SKM-1 (cell line): ENCODE results near the gene ZFYVE19.
A peak's percentile ranks its signal among the peaks of the same experiment; 100 is the strongest.
"Not testable (repeated sequence)": the region's sequence is repeated elsewhere in the genome, so short reads cannot be mapped to it uniquely, and the experiment has no call there.

Source experiments
- DNase-seq: peaks from one replicate; lab custom pipeline; 2025; ENCODE audit not compliant: unreplicated experiment; lab: John Stamatoyannopoulos, UW

The ZFYVE19 gene

DNA sequence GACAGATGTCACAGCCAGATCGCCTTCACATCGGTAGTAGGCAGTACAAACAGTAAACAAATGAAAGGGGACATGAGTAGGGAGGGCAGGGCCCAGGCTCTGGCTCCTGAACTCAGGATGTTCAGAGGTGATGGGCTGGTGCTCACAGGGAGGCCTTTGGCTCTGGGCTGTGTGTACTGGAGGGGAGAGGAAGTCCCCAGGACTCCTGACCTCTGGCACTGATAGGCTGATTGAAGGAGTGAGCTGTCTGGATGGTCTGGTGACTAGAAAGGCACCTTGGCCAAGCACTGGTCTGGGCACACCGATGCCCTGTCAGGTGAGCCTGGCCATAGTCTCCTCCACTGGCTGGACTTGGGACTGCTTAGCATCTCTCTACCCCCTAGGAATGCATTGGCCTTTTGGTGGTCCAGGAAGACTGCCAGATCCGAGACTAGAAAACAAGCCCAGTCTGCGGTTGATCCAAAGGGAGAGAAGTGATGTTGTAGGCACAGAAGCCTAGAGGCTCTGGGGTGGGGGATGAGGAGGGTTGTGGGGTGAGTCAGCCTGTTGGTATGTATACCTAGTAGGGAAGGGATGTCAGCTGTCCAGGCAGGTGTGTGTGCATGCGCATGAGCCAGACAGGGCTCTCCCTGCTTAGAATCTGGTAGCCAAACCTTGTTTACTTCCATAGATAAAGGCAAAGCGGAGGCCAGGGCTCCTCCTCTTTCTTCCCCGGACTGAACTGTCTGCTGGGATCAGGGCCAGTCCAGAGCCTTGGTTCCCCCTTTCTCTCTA is 38.8 kb downstream of the ZFYVE19 start:
- DNase-seq: no peak

DNA sequence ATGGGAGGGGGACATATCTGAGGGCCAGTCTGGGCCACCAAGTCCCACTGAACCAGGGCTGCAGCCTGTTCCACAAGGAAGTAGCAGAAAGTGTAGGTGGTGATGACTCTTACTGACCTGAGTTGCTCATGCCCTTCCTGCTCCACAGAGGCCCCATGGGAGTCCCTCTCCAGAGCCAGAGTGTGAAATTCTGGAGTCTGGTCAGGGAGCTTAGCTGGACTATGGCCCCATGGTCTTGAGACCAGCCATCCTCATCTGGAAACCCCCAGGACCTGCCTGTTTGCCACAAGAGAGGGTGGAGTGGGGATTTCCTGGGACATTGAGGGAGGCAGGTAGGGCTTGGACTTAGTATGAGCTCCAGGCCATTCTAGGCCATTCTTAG is 39.9 kb downstream of the ZFYVE19 start:
- no peak for DNase-seq

- peak; percentile 97 for DNase-seq
Measured at GRCh38 chr15:40847223-40847961, 40.5 kb downstream of the ZFYVE19 start.

DNA sequence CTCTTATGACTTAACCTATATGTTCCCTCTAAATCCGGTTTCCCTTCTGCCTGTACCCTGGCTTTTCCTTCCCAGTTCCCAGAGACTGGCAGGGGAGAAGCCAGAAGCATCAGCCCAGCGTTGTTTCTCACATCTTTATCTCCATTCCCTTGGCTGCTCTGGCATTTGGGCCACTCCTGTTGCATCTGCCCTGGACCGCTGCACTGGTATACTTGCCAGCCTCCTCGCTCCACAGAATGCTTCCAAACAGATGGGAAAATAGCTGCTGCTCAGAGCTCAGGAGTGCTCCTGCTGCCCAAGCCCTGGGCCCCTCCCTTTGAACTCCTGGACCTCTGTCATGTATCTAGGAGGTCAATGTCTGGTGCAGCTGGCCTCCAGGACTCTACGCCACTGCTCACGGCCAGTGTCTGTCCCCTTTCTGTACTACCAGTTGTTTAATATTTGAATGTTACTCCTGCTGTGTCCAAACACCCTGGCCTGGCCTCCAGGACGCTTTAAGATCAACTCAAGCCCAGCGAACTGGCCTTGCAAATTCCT is 43.8 kb downstream of the ZFYVE19 start:
- DNase-seq: no peak

DNA sequence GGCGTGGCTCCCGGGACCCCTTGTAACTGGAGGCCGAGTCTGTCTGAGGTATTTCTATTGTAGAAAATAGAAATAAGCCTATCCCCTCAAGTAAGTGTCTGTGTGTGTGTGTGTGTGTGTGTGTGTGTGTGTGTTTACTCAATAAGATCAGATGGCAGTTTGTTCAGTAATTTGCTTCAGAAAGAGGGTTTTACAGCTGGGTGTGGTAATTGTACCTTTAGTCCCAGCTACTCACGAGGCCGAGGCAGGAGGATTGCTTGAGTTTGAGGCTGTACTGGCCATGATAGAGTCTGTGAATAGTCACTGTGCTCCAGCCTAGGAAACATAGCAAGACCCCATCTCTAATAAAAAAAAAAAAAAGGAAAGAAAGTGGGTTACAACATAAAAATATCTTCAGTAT is 45.6 kb downstream of the ZFYVE19 start:
- DNase-seq: no peak

- no peak for DNase-seq
Measured at GRCh38 chr15:40853241-40853890, 46.5 kb downstream of the ZFYVE19 start.

DNA sequence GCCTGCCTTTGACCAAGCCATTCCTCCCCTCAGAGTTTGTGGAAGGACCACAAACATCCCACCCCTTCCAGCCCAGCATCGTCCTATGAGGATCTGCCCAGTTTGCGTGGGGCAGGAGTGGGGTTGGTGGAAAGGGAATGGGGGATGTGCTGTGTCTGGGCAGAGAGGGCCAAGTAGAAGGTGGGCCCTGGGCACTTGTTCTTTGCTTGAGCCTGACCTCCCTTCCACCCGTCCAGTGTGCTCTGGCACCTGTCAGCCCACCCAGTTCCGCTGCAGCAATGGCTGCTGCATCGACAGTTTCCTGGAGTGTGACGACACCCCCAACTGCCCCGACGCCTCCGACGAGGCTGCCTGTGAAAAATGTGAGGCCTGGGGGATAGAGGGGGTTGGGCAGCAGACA is 47.3 kb downstream of the ZFYVE19 start:
- no peak for DNase-seq

GRCh38 chr15:40855706-40856234 is 48.9 kb downstream of the ZFYVE19 start:
- DNase-seq: no peak

DNA sequence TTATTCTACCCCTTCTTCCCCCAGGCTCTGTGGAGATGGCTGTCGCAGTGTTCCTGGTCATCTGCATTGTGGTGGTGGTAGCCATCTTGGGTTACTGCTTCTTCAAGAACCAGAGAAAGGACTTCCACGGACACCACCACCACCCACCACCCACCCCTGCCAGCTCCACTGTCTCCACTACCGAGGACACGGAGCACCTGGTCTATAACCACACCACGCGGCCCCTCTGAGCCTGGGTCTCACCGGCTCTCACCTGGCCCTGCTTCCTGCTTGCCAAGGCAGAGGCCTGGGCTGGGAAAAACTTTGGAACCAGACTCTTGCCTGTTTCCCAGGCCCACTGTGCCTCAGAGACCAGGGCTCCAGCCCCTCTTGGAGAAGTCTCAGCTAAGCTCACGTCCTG is 49.9 kb downstream of the ZFYVE19 start:
- no peak for DNase-seq

GRCh38 chr15:40857601-40858341 is 50.9 kb downstream of the ZFYVE19 start:
- no peak for DNase-seq

GRCh38 chr15:40858706-40859105 is 51.8 kb downstream of the ZFYVE19 start:
- no peak for DNase-seq

DNA sequence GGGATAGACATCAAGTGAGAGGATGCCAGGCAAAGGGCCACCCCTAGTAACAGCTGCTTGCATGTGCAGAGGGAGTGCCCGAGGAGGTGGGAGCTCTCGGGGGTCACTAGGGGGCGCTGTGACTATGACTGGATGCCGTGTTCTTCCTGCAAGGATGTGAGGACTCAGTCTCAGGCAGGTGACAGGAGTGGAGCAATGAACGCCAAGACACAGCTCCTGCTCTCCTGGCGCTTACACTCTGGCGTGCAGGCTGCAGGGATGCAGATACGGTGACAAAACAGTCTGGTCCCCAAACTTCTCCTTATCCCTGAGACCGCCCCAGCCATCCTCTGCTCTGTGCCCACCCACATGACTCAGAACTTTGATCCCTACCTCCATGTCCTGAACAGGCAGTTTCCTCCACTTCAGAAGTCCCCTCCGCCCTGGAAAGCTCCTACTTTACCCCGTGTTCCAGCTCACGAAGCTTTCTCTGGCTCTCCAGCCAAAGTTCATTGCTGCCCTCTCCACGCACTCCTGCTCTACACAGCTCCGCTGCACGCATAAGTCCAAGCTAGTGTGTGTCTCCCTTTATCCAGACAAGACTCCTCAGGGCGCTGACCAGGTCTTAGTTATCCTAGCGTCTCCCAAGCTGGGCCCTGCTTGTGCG is 52.4 kb downstream of the ZFYVE19 start:
- peak; percentile 60 for DNase-seq

GRCh38 chr15:40861147-40861546 is 54.3 kb downstream of the ZFYVE19 start:
- DNase-seq: not testable (repeated sequence)

DNA sequence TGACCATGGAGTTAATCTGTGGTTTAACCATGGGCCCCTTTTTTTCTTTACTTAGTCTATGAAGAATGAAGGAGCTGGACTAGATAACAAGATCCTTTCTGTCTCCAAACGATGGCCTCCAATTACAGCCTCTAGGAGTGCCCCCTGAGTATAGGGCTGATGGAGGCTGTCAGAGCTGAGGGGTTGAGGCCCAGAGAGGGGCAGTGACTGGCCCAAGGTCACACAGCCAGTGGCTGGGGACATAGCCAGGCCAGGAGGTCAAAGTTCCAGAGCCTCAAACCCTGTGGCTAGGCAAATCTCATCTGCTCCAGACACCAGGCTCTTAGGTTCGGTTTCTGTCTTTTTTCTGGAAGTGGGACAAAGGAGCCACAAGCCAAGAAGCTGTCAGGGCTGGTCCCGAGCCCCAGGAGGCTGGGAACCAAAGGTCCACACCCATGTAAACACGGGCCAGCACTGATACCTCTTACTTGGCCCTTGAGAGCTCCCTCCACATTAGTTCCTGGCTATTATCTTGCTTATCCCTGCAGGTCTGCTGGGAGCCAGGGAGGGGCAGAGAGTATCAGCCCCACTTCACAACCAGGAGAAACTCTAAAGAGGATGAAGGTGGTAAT is 56.9 kb downstream of the ZFYVE19 start:
- DNase-seq: no peak
